HG03565 (cell line): ENCODE data around the gene SUSD4.
"Not testable (repeated sequence)": the region's sequence is repeated elsewhere in the genome, so short reads cannot be mapped to it uniquely, and the experiment has no call there.

ENCODE experiments used
- ATAC-seq: cut with Tn5 transposase; IDR thresholded peaks from one replicate; pipeline ENCODE4 v1.9.1; 2021; ENCODE audit warnings: mild to moderate bottlenecking, moderate library complexity; ENCODE audit not compliant: unreplicated experiment

The SUSD4 gene

DNA sequence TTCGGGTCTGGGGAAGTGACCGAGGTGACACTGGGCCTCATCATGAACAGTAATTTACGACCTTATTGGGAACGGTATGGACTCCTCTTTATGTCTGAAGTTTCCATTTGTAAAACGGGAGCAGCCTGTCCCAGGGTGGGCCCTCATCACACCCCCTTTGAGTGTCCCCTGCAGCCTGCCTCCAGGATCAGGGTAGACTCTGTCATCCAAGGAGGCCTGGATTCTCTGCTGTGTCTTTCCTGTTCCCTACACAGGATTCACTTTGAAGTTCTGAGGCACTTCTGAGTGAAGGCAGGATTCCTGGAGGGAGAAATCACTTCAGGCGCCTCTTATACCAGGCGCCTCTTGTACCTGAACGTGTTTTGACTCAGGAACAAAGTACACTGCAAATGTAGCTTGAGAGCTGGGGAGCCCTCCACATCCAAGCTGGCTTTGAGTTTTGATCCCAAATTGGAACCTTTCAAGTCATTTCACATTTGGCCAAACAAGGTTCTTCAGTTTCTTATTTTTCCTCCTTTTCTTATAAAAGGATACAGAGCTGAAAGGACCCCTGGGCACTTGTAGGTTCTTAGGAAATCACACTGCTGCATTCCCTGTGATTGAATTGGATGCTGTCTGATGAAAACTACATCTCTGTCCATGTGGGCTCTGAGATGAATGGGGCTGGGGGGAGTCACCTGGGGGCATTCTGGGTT lies 106.0 kb downstream of the SUSD4 start:
- ATAC-seq: no peak

DNA sequence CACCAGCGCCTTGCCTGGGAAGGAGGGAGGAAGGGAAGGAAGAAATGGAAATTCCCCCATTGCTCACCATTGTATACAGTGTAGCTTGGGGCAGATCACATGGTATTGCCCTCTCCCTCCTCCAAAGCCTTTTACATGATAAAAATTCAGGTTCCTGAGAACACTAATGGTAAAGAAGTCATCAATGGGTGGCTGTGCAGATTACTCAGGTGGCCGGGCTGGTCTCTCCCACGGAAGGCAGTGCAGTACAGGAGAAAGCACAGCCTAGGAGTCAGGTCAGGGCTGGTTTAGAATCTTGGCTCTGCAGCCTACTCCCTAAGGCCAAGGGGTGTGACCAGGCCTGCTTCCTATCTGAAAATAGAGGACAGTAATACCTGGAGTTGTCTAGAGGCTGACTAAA lies 107.9 kb downstream of the SUSD4 start:
- no peak for ATAC-seq

DNA sequence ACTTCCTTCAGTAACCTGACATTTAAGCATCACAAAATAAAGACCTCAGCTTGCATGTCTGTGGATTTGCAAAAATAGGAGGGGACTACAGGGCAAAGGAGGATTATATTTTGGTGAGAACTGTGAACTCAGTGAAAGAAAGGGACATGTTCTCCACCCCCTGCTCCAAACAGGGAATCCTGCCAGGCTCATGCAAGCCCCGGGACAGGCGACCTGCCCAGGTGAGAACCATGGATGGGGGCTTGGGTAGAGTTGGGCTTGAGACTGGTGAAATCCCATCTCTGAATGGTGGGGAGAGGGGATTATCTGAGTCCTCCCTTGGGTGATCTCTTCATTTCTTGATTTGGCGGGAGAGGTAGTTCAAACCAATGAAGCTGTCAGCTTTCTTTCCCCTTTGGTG lies 110.1 kb downstream of the SUSD4 start:
- no peak for ATAC-seq

DNA sequence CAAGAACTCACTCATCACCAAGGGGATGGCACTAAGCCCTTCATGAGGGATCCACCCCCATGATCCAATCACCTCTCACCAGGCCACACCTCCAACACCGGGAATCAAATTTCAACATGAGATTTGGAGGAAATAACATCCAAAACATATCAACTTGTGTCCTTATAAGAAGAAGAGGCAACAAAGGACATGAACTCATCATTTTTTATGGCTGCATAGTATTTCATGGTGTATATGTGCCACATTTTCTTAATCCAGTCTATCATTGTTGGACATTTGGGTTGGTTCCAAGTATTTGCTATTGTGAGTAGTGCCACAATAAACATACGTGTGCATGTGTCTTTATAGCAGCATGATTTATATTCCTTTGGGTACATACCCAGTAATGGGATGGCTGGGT lies 112.6 kb downstream of the SUSD4 start:
- not testable (repeated sequence) for ATAC-seq

DNA sequence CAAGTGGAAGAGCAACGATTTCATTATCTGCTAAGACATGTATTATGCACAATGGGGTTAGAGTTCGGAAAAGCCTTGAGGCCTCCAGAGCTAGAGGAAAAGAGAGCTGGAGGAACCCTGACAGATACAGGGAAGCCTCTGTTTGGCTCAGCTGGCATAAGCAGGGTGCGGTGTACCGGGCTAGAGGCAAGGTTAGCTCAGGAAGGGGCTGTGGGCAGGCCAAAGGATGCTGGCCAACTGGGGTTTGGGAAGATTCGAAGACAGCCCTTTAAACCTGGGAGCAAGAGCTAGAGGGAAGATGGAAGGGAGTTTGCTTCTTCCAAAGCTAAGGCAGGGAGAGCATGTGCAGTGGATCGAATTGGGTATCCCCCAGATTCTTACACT lies 113.4 kb downstream of the SUSD4 start:
- no peak for ATAC-seq

DNA sequence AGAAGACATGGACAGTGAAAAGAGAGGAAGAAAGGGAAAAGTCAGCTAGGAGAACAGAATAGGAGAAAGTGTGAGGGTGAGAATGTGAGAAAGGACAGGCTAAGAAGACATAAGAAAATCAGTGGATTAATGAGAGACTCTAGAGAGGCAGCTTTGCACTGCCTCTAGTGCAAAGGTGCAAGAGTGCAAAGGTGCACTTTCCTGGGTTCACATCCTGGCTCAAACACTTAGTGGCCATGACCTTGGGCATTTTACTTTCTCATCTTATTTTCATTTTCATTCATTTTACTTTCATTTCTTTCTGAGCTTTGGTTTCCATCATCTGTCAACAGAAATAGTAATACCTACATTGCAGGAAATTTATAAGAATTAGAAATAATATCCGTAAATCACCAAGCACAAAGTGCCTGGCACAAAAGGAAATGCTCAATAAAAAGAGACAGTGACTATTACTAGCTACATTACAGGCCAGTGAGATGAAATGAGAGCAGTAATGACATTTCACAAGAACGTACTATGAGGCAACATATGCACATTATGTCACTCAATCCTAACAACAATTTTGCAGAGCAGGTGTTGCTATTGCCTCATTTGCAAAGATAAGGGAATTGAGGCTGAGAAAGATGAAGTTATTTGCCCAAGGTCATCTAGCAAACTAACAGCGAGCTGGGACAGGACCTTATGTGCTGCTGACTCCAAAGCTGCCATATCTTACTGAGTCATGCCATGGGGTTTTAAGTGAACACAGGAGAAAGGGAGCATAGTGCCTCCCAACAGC lies 113.9 kb downstream of the SUSD4 start:
- ATAC-seq: no peak

DNA sequence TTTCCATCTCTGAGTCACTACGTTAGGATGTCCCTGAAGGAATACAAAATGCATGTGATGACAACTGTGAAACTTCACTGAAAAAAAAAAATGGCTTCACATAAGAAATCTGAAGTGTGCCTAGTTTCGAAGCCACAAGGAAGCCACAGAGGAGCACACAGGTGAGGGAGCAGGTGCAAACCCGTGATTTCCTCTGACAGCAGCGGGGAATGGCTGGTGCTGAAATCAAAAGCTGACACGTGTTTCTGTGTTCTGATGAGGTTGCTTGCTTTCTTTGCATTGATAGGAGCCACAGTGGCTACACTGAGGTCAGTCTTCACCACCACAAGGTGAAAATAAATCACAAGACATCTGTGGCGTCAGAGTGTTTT lies 115.2 kb downstream of the SUSD4 start:
- ATAC-seq: no peak

DNA sequence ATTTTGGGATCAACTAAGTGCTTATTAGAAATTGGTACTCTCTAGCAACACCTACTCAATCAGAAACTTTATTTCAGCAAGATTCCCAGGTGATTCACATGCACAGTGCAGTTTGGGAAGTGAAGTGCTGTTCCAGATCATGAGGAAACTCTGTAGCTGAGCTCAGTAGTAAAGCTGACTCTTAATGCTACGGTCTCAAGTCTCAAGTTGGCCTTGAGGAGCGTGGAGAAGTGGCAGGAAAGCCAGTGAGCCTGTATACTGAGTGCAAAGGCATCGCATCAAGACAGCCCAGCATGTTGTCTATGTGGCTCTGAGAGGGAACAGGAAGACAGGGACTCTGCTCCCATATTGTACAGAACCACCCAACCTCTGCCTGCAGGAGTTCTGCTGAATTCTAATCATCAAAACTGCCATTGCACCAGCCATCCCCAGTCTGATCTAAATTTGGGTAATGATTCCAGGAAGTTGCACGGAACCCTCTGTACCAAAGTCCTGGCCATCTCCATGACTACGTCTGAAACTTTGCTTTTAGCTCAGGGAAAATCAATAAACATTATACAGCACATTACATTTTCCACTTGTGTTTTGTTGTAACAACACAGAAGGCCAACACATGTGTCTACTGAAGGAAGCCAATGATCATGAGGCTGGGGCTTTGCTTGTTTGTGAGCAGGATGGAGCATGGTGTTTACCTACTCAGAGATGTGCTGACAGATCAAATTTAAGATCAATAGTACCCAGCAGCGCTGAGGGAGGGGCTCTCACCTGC lies 115.8 kb downstream of the SUSD4 start:
- ATAC-seq: no peak

DNA sequence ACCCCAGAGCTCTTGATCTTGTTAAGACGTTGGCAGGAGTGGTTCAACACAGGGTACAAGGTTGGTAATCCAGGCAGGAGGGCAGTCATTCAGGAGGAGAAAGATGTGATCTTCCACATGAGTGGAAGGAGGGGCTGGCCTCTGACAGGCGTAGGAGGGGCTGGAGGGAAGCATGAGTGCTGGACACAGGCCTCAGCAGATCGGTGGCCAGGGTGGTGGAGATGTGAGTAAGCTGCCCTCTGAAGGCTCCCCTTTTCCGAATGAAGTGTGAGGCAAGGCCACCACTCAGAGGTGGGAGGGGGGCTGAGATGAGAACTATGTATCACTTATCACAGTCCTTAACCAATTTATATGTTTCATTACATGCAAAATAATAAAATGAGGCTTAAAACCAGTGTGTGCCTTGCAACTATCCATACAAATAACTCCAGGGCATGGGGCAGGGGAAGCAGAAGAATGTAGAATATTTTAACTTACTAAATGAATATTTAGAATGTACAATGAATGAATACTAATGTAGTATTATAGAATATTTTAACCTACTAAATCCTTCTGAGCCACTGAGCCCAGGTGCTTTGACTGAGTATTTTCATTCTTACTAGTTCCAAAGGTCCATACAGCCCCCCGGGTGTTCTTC lies 117.4 kb downstream of the SUSD4 start:
- no peak for ATAC-seq

DNA sequence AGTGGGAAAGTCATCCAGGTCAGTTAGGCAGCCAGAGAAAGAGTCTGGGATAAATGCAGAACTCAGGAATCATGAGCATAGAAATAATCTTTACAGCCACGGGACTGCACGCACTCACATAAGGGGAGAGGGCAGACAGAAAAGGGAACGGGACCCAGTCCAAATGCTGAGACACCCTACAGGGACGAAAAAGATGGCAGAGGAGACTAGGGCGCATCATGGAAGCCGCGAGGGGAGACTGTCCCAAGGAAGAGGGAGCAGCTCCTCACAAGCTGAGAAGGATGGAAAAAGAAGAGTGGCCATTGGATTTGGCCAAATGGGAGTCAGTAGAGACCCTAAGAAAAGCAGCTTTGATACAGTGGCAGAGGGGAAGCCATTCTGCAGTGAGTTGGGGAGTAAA lies 118.0 kb downstream of the SUSD4 start:
- ATAC-seq: no peak

DNA sequence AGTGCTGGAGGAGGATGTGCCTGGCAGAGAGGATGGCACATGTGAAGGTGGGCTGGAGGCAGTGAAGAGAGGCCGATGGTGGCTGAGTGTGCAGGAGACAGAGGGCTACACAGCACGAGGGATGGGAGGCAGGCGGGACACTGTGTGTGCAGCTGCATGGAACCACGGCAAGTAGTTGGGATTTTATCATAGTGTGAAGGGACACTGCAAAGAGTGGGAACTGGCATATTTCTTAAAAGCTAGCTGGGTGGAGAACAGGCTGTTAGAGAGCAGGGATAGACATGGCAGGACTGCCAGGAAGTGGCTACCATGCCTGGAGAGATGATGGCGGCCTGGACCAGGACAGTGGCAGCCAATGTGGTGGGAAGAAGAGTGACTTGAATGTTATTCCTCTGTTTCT lies 118.6 kb downstream of the SUSD4 start:
- ATAC-seq: no peak

DNA sequence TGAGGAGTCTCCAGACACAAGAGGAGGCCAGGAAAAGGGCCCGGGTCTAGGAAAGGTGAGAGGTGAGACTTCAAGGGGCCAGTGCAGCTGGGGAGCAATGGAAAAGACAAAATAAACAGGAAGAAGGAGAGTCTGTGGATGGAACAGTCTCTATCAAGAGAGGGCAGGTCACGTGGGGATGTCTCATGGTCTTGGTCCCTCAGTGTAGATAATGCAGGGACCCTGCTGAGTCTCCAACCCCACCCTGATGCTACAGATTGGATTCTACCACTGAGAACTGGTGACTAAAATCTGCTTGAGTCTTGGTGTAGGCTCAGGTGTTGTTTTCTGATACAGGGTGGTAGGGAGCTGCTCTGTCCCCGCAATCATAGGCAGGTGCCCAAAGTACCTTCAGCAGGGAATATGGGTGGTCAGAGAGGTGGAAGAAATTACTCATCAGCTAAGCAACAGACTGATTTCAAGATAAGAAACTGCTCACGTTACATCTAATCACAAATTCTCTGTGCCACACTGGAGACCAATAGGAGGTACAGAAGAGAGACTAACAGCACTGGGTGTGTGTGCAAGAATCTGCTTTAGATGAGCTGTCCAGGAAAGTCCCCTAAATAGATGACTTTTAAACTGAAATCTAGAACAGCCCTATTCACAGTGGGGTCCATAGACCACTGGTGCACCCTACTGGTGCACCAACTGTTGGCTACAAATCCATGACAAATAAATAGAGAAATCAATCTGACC lies 119.4 kb downstream of the SUSD4 start:
- ATAC-seq: peak; percentile 62

DNA sequence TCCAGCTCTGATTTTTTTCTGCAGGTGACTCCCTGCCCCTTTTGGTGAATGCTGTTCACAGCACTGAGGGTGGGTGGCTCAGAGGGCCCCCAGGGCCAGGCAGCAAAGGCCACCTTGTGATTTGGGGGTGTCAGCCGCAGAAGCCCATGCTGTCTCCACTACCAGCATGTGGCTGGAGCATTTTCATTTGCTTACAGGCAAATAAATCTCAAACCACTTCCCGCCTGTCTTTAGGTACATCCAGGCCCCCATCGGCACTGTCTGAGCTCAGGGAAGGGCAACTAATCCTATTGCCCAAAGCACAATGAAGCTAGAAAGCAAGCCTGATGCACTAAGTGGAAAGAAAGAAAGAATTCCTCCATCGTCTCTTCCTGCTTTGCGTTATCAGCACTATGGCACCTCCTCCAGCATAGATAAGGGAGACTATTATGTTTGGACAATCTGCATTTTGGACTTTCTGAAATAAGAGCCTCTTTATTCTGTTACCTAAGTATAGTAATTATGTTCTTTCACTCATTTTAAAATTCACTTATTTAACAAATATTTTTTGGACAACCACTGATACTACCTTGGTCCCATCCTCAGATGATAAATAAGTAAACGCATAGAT lies 120.4 kb downstream of the SUSD4 start:
- ATAC-seq: no peak

DNA sequence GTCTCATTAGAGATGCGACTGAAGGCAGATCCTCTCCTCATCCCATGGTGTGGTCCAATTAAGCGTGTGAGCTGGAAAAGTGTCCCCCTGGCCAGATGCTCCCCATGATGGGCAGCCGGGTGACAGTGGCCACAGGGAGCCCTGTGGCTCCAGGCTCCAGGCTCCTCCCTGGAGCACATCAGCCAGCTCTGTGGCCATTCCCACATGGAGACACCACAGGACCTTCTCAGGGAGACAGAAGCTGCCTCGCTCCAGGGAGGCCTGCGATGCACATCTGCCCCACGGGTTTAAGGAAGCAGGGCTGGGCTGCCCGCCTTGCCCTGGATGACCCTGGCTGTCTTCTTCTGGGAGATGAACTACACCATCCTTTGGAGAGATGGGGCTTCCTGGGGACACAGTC lies 121.0 kb downstream of the SUSD4 start:
- no peak for ATAC-seq

DNA sequence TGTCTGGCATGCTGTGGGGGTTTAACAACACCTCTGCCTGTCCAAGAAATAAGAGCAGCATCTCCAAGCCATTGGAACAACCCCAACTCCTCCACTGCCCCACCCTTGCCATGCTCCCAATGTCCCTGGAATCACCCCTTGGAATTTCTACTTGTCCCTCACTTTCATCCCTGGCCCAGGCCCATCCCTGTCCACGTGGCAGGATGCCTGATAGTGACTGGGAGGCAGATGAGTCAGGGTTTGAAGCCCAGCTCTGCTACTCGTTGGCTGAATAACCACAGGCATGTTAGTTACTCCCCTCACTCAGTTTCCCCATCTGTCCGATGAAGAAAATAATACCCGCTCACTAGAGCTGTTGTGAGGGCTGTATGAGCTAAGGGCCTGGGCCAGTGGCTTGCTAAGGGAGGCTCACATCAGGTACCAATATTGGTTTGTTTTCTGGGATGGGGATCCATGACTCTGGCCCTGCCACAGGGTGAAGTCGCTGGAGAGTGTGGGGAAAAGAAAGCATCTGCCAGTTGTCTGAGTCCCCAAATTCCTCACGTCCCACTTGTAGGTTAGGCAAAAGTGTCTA lies 121.5 kb downstream of the SUSD4 start:
- no peak for ATAC-seq

DNA sequence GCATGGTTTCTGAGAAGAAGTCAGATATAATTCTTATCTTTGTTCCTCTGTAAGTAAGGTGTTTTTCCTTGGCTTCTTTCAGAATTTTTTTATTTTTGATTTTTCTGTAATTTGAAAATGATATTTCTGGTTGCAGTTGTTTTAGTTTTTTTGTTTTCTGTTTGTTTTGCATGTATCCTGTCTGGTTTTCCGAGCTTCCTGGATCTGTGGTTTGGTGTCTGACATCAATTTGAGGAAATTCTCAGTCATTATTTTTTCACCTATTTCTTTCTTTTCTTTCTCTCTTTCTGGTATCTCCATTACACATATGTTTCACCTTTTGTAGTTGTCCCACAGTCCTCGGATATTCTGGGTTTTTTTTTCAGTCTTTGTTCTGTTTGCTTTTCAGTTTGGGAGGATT lies 123.9 kb downstream of the SUSD4 start:
- no peak for ATAC-seq

DNA sequence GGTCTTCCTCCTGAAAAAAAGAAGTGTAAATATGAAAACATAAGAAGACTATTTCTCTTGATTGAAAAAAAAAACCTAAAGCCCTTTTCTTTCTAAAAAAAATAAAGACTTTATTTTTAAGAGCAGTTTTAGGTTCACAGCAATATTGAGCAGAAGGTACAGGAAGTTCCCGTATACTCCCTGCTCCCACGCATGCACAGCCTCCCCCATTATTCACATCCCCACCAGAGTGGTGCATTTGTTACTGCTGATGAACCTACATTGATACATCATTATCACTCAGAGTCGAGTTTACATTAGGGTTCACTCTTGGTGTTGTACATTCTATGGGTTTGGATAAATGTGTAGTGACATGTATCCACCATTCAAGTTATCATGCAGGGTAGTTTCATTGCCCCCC lies 128.9 kb downstream of the SUSD4 start:
- no peak for ATAC-seq

DNA sequence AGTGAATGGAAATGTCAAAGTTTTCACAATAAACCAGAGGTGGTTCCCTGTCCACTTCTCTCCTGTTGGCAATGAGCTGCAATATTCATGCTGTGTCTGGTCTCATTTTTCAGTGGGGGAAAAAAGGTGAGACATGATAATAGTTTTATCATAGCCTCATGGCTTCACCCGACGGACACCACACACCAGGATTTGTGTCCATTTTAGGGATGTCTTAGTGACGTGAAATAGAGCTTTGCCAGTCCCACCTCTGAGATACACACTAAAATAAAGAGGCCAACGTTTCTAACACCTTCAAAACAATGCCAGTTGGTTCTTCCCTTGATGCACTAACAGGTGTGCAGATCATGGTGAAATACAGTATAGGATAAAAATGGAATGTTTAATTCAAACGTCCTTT lies 129.4 kb downstream of the SUSD4 start:
- no peak for ATAC-seq

DNA sequence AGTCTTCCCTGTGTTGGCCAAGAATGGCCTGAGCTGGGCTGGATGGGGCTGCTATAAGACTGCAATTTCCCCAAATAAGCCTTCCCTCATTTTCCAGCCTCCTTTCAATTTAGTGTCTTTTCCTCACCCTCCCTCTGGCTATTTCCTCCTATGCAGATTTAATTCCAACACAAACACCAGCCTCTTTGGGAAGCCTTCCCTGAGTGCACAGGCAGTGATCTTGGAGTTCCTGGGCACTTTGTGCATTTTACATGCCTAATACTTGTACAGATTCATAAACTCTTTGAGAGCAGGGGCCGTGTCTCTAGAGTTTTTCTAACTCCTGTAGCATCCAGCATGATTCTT lies 129.8 kb downstream of the SUSD4 start:
- no peak for ATAC-seq
